ENCODE data around the gene BTBD19. TPM values are rescaled to one million over a fixed set of nuclear protein-coding genes. Genes with fewer than 3 reads are reported as not detected.
"Not testable (repeated sequence)": the region's sequence is repeated elsewhere in the genome, so short reads cannot be mapped to it uniquely, and the experiment has no call there.

Gene BTBD19
- total RNA-seq, 2 experiments from 2014 or later, result 0.44 to 2.0 TPM

DNA sequence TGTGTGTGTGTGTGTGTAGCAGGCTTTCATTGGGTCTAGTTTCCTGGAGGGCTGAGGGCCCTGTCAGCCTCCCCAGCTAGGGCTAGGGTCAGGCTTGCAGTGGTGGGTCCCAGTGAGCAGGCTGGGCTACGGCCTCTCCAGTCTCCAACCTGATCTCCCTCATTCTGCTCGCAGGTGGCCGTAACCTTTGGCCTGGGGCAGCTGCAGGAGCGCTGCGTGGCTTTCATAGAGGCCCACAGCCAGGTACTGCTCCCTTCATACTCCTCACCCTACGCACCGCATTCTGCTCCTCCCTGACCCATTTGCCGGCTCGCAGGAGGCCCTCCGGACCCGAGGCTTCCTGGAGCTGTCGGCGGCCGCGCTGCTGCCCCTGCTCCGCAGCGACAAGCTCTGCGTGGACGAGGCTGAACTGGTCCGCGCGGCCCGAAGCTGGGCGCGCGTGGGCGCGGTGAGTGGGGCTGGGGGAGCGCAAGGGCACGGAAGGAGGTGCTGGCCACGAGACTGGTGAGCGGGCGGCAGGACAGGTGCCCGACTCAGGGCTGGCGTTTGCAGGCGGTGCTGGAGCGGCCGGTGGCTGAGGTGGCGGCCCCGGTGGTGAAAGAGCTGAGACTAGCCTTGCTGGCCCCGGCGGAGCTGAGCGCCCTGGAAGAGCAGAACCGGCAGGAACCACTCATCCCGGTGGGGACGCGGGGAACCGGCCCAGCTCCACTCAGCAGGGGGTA, 4.7 kb downstream of the BTBD19 start:
- peak overlapping the region; percentile 53; the same call in 1 of the 2 replicates for H2AFZ ChIP-seq (ENCODE audit: low read length)
- ChIA-PET CTCF (ENCODE audit: unreplicated experiment) (no interaction called here), POLR2A (interaction anchor here (0.6 to 2.4 kb wide), 6 partner anchors 13 to 100 kb away, joined by 3 to 11 read pairs (median 5); partner anchors contain the start of genes PLK3 and RNU5D-1)
- TF ChIP-seq EZH2phosphoT487 (IDR thresholded peaks at IDR 0.05; ENCODE audit: borderline replicate concordance, low read depth, low read length), result no peak
- TF ChIP-seq, protein P1, sequence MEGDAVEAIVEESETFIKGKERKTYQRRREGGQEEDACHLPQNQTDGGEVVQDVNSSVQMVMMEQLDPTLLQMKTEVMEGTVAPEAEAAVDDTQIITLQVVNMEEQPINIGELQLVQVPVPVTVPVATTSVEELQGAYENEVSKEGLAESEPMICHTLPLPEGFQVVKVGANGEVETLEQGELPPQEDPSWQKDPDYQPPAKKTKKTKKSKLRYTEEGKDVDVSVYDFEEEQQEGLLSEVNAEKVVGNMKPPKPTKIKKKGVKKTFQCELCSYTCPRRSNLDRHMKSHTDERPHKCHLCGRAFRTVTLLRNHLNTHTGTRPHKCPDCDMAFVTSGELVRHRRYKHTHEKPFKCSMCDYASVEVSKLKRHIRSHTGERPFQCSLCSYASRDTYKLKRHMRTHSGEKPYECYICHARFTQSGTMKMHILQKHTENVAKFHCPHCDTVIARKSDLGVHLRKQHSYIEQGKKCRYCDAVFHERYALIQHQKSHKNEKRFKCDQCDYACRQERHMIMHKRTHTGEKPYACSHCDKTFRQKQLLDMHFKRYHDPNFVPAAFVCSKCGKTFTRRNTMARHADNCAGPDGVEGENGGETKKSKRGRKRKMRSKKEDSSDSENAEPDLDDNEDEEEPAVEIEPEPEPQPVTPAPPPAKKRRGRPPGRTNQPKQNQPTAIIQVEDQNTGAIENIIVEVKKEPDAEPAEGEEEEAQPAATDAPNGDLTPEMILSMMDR (conservative IDR thresholded peaks at IDR 0.05; ENCODE audit: low read length), result no peak
- no peaks in the 10 kb centered on the region for H3K36me3 ChIP-seq (ENCODE audit: insufficient read depth, low read length)
- H3K4me2 ChIP-seq (ENCODE audit: low read length), result peak overlapping the region; percentile 73
- no peak for DNase-seq (ENCODE audit: low spot score)
- H3K4me1 ChIP-seq (ENCODE audit: insufficient read depth, low read length, poor library complexity, severe bottlenecking), result peaks cover 35% of the 10 kb centered on the region
- no peak overlapping the region for H3K27ac ChIP-seq (ENCODE audit: low read depth, low read length, poor library complexity, severe bottlenecking)
- no peaks in the 10 kb centered on the region for H3K9me3 ChIP-seq (ENCODE audit: low read length)
- no peaks in the 10 kb centered on the region for H4K20me1 ChIP-seq (ENCODE audit: insufficient read depth, low read length)
- no peaks in the 10 kb centered on the region for H3K79me2 ChIP-seq (ENCODE audit: insufficient read depth, low read depth, low read length)
- intact Hi-C loops (cut with micrococcal nuclease; ENCODE audit: unreplicated experiment), result no loop called here
- no peaks in the 10 kb centered on the region for H3K9me2 ChIP-seq (ENCODE audit: insufficient read depth, low read length)
- H3K4me3 ChIP-seq (ENCODE audit: low read depth, low read length, poor library complexity, severe bottlenecking), result peak overlapping the region; percentile 64
- BruUV-seq (replicated peaks), result no TSS peak

DNA sequence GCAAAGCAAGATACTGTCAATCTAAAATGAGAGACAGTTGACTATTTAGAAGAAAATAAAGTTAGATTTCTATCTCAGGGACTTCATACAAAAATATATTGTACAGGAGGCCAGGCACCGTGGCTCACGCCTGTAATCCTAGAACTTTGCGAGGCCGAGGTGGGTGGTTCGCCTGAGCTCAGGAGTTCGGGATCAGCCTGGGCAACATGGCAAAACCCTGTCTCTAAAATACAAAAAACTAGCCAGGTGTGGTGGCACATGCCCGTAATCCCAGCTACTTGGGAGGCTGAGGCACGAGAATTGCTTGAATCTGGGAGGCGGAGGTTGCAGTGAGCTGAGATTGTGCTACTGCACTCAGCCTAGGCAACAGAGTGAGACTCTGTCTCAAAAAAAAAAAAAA, 7.6 kb downstream of the BTBD19 start:
- H3K36me3 ChIP-seq (ENCODE audit: insufficient read depth, low read length); H3K4me3 ChIP-seq (ENCODE audit: low read depth, low read length, poor library complexity, severe bottlenecking); H3K79me2 ChIP-seq (ENCODE audit: insufficient read depth, low read depth, low read length); CTCF ChIA-PET (ENCODE audit: unreplicated experiment); H4K20me1 ChIP-seq (ENCODE audit: insufficient read depth, low read length); H3K4me2 ChIP-seq (ENCODE audit: low read length); H3K27ac ChIP-seq (ENCODE audit: low read depth, low read length, poor library complexity, severe bottlenecking); H3K9me2 ChIP-seq (ENCODE audit: insufficient read depth, low read length); BruUV-seq (replicated peaks); H3K9me3 ChIP-seq (ENCODE audit: low read length); H2AFZ ChIP-seq (ENCODE audit: low read length); DNase-seq (ENCODE audit: low spot score); intact Hi-C loops (cut with micrococcal nuclease; ENCODE audit: unreplicated experiment): not testable (repeated sequence)
- POLR2A ChIA-PET, result interaction anchor here (0.8 to 1.0 kb wide), 2 partner anchors 83 to 84 kb away, joined by 3 to 4 read pairs; no protein-coding TSS in a partner anchor
- peaks cover 25% of the 10 kb centered on the region for H3K4me1 ChIP-seq (ENCODE audit: insufficient read depth, low read length, poor library complexity, severe bottlenecking)

DNA sequence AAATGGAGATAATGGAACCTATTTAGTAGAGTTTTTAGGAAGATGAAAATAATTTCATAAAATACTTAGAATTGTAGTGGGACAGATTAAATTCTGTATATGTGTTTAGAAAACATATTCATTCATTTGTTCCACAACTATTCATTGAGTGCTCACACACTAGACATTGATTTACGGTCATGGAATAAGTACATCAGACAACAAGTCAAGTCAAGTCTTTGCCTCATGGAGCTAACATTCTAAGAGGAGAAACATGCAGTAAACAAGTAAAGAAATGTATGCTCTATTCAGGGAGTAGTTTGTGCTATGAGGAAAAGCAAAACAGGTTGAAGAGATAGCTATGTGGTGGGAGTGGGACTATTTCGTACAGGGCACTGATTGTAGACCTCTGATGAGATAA, 9.0 kb downstream of the BTBD19 start:
- POLR2A ChIA-PET, result interaction anchor here (0.9 to 6.7 kb wide), 5 partner anchors 8 to 95 kb away, joined by 3 to 83 read pairs (median 50); partner anchors contain the start of genes BTBD19 and RNU5D-1
- CTCF ChIA-PET (ENCODE audit: unreplicated experiment), result no interaction called here
- no peak for DNase-seq (ENCODE audit: low spot score)
- TF ChIP-seq, protein P1 (conservative IDR thresholded peaks at IDR 0.05; ENCODE audit: low read length), result no peak
- TF ChIP-seq EZH2phosphoT487 (IDR thresholded peaks at IDR 0.05; ENCODE audit: borderline replicate concordance, low read depth, low read length), result no peak
- Histone ChIP-seq H3K36me3 (ENCODE audit: insufficient read depth, low read length) (no peaks in the 10 kb centered on the region), H3K4me2 (ENCODE audit: low read length) (no peak overlapping the region), H3K9me3 (ENCODE audit: low read length) (no peaks in the 10 kb centered on the region), H3K79me2 (ENCODE audit: insufficient read depth, low read depth, low read length) (no peaks in the 10 kb centered on the region), H4K20me1 (ENCODE audit: insufficient read depth, low read length) (no peaks in the 10 kb centered on the region), H3K4me3 (ENCODE audit: low read depth, low read length, poor library complexity, severe bottlenecking) (no peak overlapping the region), H3K4me1 (ENCODE audit: insufficient read depth, low read length, poor library complexity, severe bottlenecking) (peaks cover 31% of the 10 kb centered on the region), H3K27ac (ENCODE audit: low read depth, low read length, poor library complexity, severe bottlenecking) (no peak overlapping the region), H3K9me2 (ENCODE audit: insufficient read depth, low read length) (no peaks in the 10 kb centered on the region), H2AFZ (ENCODE audit: low read length) (no peak overlapping the region)
- BruUV-seq (replicated peaks), result no TSS peak
- intact Hi-C loops (cut with micrococcal nuclease; ENCODE audit: unreplicated experiment), result no loop called here
